CD4-positive, alpha-beta T cell treated with Interleukin-15 for 4 hours (primary cell): ENCODE results near the gene TRIP12.
"Not testable (repeated sequence)": the region's sequence is repeated elsewhere in the genome, so short reads cannot be mapped to it uniquely, and the experiment has no call there.

ENCODE experiments used
- DNase-seq: peaks from one replicate; pipeline ENCODE4 v3.0.0-alpha.2; 2020; ENCODE audit warnings: low spot score

The TRIP12 gene

DNA sequence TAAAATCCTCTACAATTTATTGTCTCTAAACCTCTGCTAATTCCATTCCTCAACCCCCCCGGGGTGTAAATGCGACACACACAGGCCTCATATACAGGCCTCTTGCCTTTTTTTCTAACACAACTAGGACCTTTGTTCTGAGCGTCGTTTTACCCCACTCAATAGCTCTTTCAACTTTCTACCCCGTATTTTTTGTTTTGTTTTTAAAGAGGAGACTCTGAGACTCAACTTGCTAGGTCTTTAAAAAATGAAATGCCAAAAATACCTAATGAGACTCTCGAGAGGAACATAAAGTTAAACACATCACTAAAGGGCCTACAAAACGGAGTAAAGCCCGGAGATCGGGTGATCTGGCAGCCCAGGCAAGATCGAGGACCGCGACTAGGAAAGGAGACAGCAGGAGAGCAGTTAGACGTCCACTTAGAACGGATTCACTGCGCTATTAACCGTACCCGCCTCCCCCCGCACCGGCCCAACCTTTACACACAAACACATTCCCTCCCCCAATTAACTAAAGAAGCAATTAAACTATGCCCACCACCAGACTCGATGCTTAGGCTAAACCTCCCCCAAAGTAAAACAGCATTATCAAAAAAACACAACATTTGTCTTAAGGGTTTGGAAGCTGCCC, 1.7 kb downstream of the TRIP12 start:
- peak; percentile 31 for DNase-seq

DNA sequence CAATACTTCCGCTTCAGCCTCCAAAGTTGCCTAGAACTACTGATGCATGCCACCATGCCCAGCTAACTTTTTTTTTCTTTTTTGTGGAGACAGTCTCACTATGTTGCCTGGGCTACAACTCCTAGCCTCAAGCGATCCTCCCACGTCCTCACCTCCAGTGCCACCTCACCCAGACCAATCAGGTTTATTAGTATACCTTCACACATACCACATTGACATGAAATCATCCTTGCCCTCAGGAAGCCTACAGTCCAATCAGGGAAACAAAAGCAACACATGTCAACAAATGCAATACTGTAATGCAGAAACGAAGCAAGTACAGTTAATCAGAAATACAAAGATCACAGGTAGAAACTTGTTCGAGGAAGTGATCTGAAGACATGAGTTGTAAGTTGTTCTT, 4.0 kb downstream of the TRIP12 start:
- no peak for DNase-seq

DNA sequence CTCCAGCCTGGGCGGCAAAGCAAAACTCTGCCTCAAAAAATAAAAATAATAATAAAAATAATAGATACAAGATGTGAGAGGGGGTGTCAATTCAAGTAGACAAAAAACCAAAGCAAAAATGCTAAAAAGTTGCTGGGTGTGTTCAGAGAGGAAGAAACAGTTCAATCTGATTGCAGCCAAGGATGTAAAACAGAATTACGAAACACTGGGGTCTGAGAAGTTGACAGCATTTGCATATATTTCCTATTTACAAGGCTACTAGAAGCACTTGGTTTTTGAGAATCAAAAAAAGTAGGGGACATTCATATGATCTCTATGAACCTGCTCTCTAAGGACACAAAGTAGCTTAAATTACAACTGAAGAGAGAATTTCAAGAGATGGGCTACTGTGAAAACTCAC, 7.6 kb downstream of the TRIP12 start:
- no peak for DNase-seq

DNA sequence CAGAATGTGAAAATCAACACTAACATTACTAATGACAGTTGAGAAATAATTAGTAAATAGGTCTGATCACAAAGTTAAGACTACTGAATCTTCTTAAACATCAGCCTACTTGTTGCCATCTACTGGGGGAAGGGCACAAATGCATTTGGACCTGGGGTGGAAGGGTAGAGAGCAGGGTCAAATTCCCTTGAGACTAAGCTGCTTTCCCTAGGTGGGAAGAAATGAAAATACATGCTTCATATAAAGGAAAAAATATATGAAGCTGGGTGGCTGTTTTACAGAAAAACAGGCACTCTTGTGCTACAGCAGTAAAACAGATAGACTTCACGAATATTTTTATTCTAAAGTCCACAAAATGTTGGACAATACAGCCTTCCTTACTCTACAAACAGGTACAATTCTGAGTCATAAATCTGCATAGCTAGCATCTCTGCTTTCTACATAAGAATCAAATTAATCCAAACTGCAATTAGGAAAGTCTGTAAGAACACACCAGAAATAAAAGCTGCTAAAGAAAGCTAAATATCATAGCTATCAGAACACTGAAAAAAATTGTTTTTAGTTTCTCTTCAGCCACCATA, 10.9 kb downstream of the TRIP12 start:
- DNase-seq, result peak; percentile 43

DNA sequence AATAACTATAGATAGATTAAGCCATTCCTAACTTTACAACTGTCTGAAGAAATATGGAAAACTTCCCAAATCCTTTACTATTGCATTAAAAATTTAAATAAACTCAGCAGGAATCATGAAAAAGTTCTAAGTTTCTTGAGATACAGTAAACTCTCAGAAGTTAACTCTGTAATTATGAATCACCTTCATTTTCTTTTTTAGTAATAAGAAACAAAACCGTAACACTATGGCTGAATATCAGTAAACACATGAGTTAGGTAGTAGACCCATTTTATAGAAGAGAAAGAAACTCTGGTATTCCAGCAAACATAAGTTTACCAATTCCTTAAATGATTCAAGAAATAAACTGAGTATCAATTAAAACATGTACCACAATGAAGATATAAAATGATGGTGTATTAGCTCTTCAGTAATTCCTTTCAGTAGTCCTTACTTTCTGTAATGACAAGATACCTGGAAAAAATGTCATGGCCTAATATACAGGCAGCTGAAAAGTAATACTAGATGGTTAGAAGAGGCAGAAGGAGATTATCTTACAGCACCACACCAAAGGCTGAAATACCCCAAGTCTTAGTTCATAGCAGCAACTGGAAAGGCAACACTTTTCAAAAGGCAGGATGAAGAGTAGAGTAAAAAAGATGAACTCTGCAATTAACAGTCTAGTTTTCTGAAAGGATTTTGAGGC, 11.5 kb downstream of the TRIP12 start:
- DNase-seq, result no peak

DNA sequence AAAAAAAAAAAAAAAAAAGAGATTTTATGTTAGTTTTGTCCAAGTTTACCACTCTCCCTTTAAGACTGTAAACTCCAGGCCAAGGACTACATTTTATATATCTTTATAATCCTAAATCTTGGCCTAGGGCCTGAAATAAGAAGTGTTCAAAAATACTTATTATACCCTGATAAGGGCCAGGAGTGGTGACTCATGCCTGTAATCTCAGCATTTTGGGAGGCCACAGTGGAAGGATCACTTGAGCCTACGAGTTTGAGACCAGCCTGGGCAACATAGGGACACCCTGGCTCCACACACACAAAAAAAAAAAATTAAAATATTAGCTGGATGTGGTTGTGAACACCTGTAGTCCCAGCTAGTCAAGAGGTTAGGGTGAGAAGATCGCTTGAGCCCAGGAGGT, 12.7 kb downstream of the TRIP12 start:
- DNase-seq, result no peak

DNA sequence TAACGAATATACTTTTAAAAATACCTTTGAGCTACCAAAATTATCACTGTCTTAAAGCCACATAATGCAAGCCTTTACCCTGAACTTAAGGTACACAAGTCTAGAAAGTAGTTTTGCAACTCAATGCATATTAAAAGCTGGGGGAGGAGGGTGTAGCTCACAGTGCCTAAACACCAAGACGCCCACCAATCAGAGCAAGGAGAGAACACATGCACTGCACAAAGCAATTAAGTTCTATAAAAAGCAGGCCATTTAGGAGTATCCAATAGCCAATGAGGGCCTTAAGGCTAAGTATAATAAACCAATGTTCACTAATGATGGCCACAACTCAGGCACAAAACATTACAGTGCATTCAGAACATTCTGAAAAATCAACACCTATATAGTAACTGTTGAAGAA, 16.2 kb downstream of the TRIP12 start:
- no peak for DNase-seq

DNA sequence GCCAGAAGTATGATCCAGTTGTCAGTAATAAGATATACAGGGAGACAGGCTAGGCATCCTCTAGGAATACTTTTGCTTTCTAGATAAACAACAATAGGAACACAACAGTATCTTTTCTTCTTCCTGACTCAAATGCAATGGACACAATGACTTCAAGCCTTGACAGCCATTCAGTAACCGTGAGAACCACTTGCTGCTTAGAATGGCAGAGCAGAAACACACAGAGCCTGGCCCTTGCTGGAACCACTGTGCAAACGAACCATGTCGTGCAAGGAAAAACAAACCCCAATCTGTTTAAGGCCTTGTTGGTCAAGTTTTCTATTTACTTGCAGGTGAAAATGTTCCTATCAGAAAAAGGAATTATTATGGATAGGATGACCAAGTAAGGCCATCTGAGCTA, 18.8 kb downstream of the TRIP12 start:
- DNase-seq, result no peak

DNA sequence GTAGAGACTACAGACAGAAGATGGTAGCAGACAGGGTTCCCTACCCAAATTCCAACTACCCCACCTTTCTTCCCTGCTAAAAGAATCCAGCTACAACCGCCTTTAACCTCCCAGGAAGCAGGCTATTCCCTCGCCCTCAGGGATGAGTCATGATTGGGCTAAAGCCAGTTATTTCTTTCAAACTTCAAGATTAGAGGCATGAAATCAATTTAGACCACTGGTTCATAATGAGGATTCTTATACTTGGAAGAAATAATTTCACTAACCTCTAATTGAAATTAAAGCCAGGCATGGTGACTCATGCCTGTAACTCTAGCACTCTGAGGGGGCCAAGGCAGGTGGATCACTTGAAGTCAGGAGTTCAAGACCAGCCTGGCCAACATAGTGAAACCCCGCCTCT, 20.0 kb downstream of the TRIP12 start:
- no peak for DNase-seq

DNA sequence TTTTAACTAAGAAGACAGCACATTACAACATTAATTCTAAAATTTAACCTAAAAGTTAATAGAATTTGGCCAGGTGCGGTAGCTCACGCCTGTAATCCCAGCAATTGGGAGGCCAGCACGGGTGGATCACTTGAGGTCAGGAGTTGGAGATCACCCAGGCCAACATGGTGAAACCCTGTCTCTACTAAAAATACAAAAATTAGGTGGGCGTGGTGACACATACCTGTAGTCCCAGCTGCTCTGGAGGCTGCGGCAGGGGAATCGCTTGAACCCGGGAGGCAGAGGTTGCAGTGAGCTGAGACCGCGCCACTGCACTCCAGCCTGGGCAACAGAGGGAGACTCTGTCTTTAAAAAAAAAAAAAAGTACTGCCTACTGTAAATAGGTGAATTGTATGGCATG, 21.3 kb downstream of the TRIP12 start:
- DNase-seq, result not testable (repeated sequence)

DNA sequence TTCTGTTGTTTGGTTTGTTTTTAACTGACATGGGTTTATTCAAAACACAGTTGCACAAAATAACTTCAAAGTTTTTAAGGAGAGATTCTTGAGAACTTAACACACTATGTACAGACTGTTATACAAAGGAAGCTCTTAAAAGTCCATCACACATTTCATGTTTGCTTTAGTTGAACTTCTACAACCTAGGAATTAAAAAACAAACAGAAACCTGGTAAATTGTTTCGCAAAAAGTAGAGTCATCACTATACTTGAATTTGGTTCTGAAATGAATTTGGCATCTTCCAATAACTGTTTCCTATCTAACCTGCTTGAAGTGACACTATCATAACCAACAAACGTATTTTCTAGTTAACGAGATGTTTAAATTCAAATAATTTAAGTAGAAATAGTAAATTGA, 21.8 kb downstream of the TRIP12 start:
- DNase-seq, result no peak

DNA sequence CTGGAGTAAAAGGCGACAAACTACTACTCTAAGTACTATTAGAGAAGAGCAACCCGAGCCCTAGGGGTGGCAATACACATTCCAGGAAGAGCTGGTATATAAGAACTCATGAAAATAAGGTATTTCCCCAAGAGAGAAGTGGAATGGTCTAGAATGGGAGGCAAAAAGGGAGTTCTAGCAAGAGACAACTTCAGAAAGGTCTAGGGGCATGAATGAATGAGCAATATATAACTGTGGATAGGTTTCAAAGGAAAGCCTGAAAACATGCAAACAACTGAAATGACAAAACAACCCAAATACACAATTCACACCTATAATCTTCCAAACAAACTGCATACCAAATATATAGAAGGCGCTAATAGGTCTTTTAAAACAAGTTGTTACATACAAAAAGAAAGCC, 22.2 kb downstream of the TRIP12 start:
- DNase-seq, result no peak

DNA sequence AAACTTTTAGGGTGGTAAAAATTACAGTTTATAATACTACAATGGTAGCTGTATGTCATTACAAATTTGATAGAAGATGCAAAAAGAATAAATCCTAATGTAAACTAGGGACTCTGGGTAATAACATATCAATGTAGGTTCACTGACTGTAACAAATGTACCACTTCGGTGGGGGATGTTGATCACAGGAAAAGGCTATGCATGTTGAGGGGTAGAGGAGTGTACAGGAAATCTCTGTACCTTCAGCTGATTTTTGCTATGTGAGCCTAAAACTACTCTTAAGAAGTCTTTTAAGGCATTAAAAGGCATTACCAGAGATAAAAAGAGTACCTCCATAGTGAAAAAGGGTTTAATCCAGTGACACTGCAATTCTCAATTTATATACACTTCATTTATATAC, 25.0 kb downstream of the TRIP12 start:
- DNase-seq, result no peak

DNA sequence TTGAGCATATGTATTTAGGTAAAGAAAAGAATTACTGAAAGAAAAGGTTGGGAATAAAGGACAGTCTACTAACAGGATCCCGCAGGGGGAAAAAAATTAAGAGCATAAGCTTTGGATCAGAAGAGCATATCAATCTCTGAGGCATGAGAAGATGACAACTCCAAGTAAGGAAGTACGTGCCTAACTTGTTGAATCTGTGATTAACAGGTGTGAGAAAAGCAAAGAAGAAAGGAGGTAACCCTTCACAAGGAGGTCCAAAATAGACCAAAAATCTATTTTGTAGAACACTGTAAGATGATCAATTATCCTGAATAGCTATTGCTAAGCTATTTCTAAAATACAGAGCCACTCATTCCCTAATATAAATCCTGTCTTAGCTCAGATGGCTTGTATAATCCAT, 32.8 kb downstream of the TRIP12 start:
- DNase-seq, result no peak

DNA sequence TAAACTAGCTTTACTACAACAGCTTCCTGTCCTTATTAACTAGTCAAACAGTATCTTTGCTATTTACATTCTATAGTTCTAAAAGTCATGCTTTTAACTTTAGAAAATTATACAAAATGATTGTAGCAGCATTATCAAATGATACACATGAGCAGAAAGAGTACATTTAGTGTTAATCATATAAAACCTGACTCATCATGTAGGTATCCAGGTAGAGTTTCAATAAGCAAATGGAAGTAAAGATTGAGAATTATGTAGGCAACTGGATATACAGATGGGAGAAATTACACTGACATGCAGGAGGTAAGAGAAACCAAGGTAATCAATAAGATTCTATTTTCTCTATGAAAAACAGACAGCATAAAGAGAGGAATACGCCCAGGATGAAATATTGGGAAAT, 33.8 kb downstream of the TRIP12 start:
- no peak for DNase-seq

DNA sequence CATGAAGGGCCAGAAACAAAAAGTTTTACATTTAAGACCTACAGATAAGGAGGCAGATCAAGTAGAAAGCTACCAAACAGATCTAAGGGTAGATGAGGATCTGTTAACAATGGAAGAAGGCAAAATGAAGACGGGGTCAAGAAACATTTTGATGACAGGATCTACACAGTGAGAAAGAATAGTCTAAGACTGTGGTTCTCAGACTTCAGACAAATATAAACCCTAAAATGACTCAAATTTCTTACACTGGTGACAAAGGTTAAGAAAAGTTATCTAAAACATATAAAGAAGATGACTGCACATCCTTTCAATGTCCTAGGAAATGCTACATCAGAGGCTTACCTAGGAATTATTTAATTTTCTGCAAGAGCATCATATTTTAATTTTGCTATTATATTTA, 34.4 kb downstream of the TRIP12 start:
- no peak for DNase-seq

DNA sequence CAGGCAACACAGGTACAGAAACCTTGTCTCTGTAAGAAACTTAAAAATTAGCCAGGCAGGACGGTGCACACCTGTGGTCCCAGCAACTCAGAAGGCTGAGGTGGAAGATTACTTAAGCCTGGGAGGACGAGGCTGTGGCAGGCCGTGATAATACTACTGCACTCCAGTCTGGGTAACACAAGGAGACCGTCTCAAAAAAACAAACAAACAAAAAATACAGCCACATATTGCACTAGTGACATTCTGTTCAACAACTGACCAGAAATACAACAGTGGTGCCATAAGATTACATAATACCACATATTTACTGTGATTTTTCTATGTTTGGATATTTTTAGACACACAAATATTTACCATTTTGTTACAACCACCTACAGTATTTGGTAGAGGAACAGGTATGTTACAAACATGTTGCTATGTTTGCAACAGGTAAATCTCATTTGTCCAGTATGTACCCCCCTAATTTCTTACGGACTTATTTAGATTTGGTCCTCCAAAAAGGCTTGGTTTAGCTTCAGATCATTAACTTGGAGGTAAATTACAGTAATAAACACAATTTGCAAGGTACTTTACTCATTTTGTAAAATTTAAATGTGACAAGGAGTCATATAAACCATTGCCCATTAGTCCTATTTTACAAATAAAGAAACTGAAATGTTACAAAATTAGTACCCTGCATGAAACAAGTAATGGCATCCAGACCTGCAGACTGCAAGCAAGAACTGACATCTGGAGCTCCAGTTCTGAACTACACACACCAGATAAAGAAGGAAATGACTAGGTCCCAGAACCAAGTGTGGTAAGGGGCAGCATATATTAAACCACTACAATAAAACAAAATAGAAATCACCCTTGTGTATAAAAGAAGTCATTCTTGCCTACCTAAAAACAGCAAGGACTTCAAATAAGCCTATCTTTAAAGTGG, 36.8 kb downstream of the TRIP12 start:
- DNase-seq, result no peak

DNA sequence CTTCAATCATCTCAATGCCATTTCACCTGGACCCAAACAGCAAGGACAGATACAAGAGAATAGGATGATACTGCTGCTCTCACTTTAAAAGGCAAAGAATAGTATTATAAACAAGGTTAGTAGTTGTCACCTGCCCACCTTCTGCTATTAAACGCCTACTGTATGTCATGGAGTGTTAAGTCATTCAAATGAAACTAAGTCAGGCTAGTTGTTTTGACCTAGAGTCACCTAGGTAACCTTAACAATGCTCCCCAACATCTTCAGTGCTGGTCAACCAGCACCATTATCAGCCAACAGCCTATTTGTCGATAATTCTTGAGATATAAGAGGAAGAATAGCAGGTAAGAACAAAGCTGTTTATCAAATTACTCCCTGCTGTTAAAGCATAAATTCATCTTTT, 39.2 kb downstream of the TRIP12 start:
- no peak for DNase-seq

DNA sequence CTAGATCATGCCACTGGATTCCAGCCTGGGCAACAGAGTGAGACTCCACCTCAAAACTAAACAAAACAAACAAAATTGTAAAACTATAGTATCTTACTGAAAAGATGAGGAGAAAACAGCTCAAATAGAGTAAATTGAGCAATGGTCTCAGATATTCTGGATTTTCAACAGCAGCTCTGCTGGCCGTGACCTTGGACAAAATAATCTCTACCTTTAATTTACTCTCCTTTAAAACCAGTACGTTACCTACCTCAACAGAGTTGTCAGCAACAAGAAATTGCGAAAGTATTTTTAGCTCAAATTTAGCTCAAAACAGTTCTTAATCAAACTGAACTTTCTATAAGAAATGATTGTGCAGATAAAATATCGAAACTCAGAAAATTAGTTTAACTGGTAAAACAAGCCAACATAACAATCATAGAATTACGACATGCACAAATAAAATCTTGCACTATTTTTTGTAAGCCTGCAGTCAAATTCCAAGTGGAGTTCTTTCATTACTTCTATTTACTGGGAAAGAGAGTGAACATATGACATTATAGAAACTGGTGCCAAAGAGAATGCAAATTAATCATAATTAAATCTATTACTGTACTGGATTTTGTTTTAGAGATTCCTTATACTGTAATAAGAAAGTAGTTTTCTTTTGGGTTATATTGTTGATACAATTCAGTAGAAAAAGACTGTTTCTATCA, 40.8 kb downstream of the TRIP12 start:
- no peak for DNase-seq

DNA sequence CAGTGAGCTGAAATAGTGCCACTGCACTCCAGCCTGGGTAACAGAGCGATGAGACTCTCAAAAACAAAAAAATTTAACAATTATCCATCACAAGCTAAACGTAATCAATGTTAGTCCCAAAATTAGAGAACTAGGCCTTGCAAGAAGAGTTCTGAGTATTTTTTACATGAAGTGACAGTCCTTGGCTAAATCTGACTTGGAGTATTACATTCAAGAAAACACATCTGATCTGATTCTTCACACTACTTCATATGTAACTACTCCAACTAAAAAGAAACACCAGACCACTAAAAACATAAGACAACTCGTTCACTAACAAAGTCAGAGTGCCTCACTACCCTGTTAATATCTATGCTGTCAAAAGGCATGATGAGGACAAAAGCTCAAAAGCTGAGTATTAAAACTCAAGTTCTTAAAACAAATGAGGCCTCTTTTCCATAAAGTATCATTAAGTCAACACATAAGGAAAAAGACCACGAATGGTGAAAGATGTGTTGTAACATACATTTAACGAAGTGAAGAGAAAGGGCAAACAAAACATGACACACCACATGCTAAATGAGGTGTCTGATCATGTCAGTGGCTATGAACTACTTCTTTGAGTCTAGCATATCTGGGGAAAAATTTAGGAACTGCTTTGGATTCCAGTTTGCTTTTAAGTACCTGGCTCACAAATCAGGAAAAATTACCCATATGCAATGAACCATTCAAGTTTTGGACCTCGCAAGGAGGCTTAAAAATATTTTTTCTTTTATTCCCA, 42.4 kb downstream of the TRIP12 start:
- no peak for DNase-seq

DNA sequence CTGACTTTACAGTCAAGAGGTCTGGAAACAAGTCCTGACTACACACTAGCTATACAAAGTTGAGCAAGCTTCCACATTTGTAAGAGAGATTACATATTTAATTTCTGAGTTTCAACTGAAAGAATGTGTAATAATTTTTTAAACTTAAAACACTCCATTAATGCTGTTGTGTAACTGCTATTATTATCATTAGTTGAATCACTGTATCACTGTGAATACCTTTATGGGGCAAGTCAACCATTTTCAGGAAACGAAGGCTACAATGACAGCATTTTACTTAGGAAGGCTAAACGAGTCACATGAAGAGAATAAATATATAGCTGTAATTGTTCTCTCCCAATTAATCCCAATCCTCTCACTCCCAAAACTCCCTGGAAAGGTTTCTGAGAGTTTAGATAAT, 46.3 kb downstream of the TRIP12 start:
- no peak for DNase-seq
